Measurements from ENCODE around the gene MTREX. TPM values are rescaled to one million over a fixed set of nuclear protein-coding genes. Genes with fewer than 3 reads are reported as not detected.

Gene MTREX
- total RNA-seq (2014; rRNA removed; shearing (Covaris generic)): 109 and 130 TPM in 2 replicates

- Histone ChIP-seq H3K27me3 (no peaks in the 10 kb centered on the region), H3K4me1 (peaks cover 15% of the 10 kb centered on the region), H3K36me3 (0 out of 2 replicates have a peak, but pooled peaks cover 10% of the 10 kb centered on the region), H3K27ac (peak within 1 kb of the TSS; percentile 93), H3K9me3 (replicated peaks) (no peaks in the 10 kb centered on the region), H3K4me3 (peak within 1 kb of the TSS; percentile 90)
- peak; percentile 92 to 93 for DNase-seq
Measured at GRCh38 chr5:55307383-55308253, at the start of gene MTREX, which contains the start of gene DHX29. Gene MTREX, plus strand, starts transcription at chr5:55307989. Its CDS starts 25 bp downstream, at chr5:55308014. Gene DHX29, minus strand, starts transcription at chr5:55307694. Its CDS starts 121 bp downstream, at chr5:55307573.

- no peaks in the 10 kb centered on the region for H3K27me3 ChIP-seq
- no peak for DNase-seq
- H3K9me3 ChIP-seq (replicated peaks): no peaks in the 10 kb centered on the region
- no peak overlapping the region for H3K4me3 ChIP-seq
- H3K27ac ChIP-seq: no peak overlapping the region
- H3K36me3 ChIP-seq: peaks cover 47% of the 10 kb centered on the region
- H3K4me1 ChIP-seq: no peaks in the 10 kb centered on the region
Measured at GRCh38 chr5:55258339-55258738, 49.5 kb upstream of the MTREX start.

GRCh38 chr5:55276771-55277170 is 31.0 kb upstream of the MTREX start:
- H3K27me3 ChIP-seq: no peaks in the 10 kb centered on the region
- H3K36me3 ChIP-seq: peaks cover 73% of the 10 kb centered on the region
- H3K9me3 ChIP-seq (replicated peaks): no peaks in the 10 kb centered on the region
- no peaks in the 10 kb centered on the region for H3K4me1 ChIP-seq
- no peak for DNase-seq
- no peak overlapping the region for H3K27ac ChIP-seq
- H3K4me3 ChIP-seq: no peak overlapping the region

GRCh38 chr5:55278778-55279177 is 29.0 kb upstream of the MTREX start:
- H3K4me3 ChIP-seq: no peak overlapping the region
- DNase-seq: no peak
- no peaks in the 10 kb centered on the region for H3K4me1 ChIP-seq
- H3K36me3 ChIP-seq: peaks cover 60% of the 10 kb centered on the region
- no peaks in the 10 kb centered on the region for H3K9me3 ChIP-seq (replicated peaks)
- H3K27me3 ChIP-seq: no peaks in the 10 kb centered on the region
- no peak overlapping the region for H3K27ac ChIP-seq

- DNase-seq: no peak
- Histone ChIP-seq H3K27me3 (no peaks in the 10 kb centered on the region), H3K27ac (no peak overlapping the region), H3K4me1 (no peaks in the 10 kb centered on the region), H3K36me3 (peaks cover 40% of the 10 kb centered on the region), H3K4me3 (no peak overlapping the region), H3K9me3 (replicated peaks) (no peaks in the 10 kb centered on the region)
Measured at GRCh38 chr5:55286411-55286933, 21.3 kb upstream of the MTREX start.

GRCh38 chr5:55289808-55290207 is 18.0 kb upstream of the MTREX start:
- no peak overlapping the region for H3K27ac ChIP-seq
- no peaks in the 10 kb centered on the region for H3K27me3 ChIP-seq
- no peaks in the 10 kb centered on the region for H3K9me3 ChIP-seq (replicated peaks)
- H3K36me3 ChIP-seq: peaks cover 55% of the 10 kb centered on the region
- DNase-seq: no peak
- H3K4me3 ChIP-seq: no peak overlapping the region
- no peaks in the 10 kb centered on the region for H3K4me1 ChIP-seq

GRCh38 chr5:55290991-55291390 is 16.8 kb upstream of the MTREX start:
- H3K9me3 ChIP-seq (replicated peaks): no peaks in the 10 kb centered on the region
- no peak for DNase-seq
- H3K27ac ChIP-seq: no peak overlapping the region
- no peak overlapping the region for H3K4me3 ChIP-seq
- no peaks in the 10 kb centered on the region for H3K4me1 ChIP-seq
- H3K36me3 ChIP-seq: peaks cover 55% of the 10 kb centered on the region
- H3K27me3 ChIP-seq: no peaks in the 10 kb centered on the region

GRCh38 chr5:55294935-55295334 is 12.9 kb upstream of the MTREX start:
- H3K4me3 ChIP-seq: no peak overlapping the region
- no peaks in the 10 kb centered on the region for H3K4me1 ChIP-seq
- H3K9me3 ChIP-seq (replicated peaks): no peaks in the 10 kb centered on the region
- H3K27ac ChIP-seq: no peak overlapping the region
- DNase-seq: no peak
- no peaks in the 10 kb centered on the region for H3K27me3 ChIP-seq
- H3K36me3 ChIP-seq: peaks cover 51% of the 10 kb centered on the region

- Histone ChIP-seq H3K4me1 (peaks cover 10% of the 10 kb centered on the region), H3K27ac (no peak overlapping the region), H3K9me3 (replicated peaks) (no peaks in the 10 kb centered on the region), H3K4me3 (no peak overlapping the region), H3K27me3 (no peaks in the 10 kb centered on the region), H3K36me3 (peaks cover 26% of the 10 kb centered on the region)
- no peak for DNase-seq
Measured at GRCh38 chr5:55300890-55301289, 6.9 kb upstream of the MTREX start.

GRCh38 chr5:55303238-55303690 is 4.5 kb upstream of the MTREX start:
- DNase-seq: no peak
- Histone ChIP-seq H3K27ac (no peak overlapping the region), H3K4me3 (no peak overlapping the region), H3K36me3 (peaks cover 11% of the 10 kb centered on the region), H3K9me3 (replicated peaks) (no peaks in the 10 kb centered on the region), H3K27me3 (no peaks in the 10 kb centered on the region), H3K4me1 (peaks cover 15% of the 10 kb centered on the region)

- H3K4me3 ChIP-seq: no peak overlapping the region
- H3K9me3 ChIP-seq (replicated peaks): no peaks in the 10 kb centered on the region
Measured at GRCh38 chr5:55304584-55304983, 3.2 kb upstream of the MTREX start.

GRCh38 chr5:55305345-55305744 is 2.4 kb upstream of the MTREX start:
- peaks cover 15% of the 10 kb centered on the region for H3K4me1 ChIP-seq
- no peaks in the 10 kb centered on the region for H3K27me3 ChIP-seq
- peaks cover 11% of the 10 kb centered on the region for H3K36me3 ChIP-seq
- H3K4me3 ChIP-seq: no peak overlapping the region
- H3K9me3 ChIP-seq (replicated peaks): no peaks in the 10 kb centered on the region
- DNase-seq: no peak
- H3K27ac ChIP-seq: no peak overlapping the region

More at GRCh38 chr5:55304584-55304983, 3.2 kb upstream of the MTREX start:
- no peaks in the 10 kb centered on the region for H3K27me3 ChIP-seq
- no peak for DNase-seq
- H3K4me1 ChIP-seq: peaks cover 15% of the 10 kb centered on the region
- peaks cover 11% of the 10 kb centered on the region for H3K36me3 ChIP-seq
- no peak overlapping the region for H3K27ac ChIP-seq

- peak in 1 of 2 experiments; percentile 36 for DNase-seq
- peak overlapping the region; percentile 93 for H3K27ac ChIP-seq
- H3K27me3 ChIP-seq: no peaks in the 10 kb centered on the region
Measured at GRCh38 chr5:55306641-55307382, 977 bp upstream of the MTREX start.

GRCh38 chr5:55308254-55308836 is 556 bp downstream of the MTREX start:
- peak overlapping the region; percentile 90 for H3K4me3 ChIP-seq
- H3K4me1 ChIP-seq: peaks cover 15% of the 10 kb centered on the region
- no peaks in the 10 kb centered on the region for H3K27me3 ChIP-seq
- DNase-seq: peak in 1 of 2 experiments; percentile 6
- no peaks in the 10 kb centered on the region for H3K9me3 ChIP-seq (replicated peaks)
- 0 out of 2 replicates have a peak, but pooled peaks cover 12% of the 10 kb centered on the region for H3K36me3 ChIP-seq
- H3K27ac ChIP-seq: peak overlapping the region; percentile 93

More at GRCh38 chr5:55306641-55307382, 977 bp upstream of the MTREX start:
- peaks cover 15% of the 10 kb centered on the region for H3K4me1 ChIP-seq
- 0 out of 2 replicates have a peak, but pooled peaks cover 9% of the 10 kb centered on the region for H3K36me3 ChIP-seq
- H3K9me3 ChIP-seq (replicated peaks): no peaks in the 10 kb centered on the region
- peak overlapping the region; percentile 90 for H3K4me3 ChIP-seq

Measured in SJCRH30 (cell line).